ENCODE measurements around the gene ADAMTS17.

The ADAMTS17 gene

GRCh38 chr15:100032358-100033085, 309.3 kb downstream of the ADAMTS17 start:
- Histone ChIP-seq H3K27me3 (ENCODE audit: insufficient read depth, low read length) (no peaks in the 10 kb centered on the region), H3K27ac (ENCODE audit: low read length) (no peak overlapping the region), H3K4me3 (ENCODE audit: low read length) (no peak overlapping the region), H3K4me1 (ENCODE audit: insufficient read depth, low read length) (no peaks in the 10 kb centered on the region), H3K9me3 (ENCODE audit: insufficient read depth, low read depth, low read length) (no peaks in the 10 kb centered on the region; the same call in 1 of the 2 replicates), H3K36me3 (ENCODE audit: insufficient read depth, low read depth, low read length) (no peaks in the 10 kb centered on the region), H3K9ac (ENCODE audit: low read depth, low read length) (no peak overlapping the region)

GRCh38 chr15:100031665-100032357, 310.0 kb downstream of the ADAMTS17 start:
- no peak overlapping the region for H3K27ac ChIP-seq (ENCODE audit: low read length)
- H3K36me3 ChIP-seq (ENCODE audit: insufficient read depth, low read depth, low read length): no peaks in the 10 kb centered on the region
- H3K27me3 ChIP-seq (ENCODE audit: insufficient read depth, low read length): no peaks in the 10 kb centered on the region
- H3K4me1 ChIP-seq (ENCODE audit: insufficient read depth, low read length): no peaks in the 10 kb centered on the region
- H3K9me3 ChIP-seq (ENCODE audit: insufficient read depth, low read depth, low read length): peaks cover 3% of the 10 kb centered on the region
- no peak overlapping the region for H3K9ac ChIP-seq (ENCODE audit: low read depth, low read length)
- H3K4me3 ChIP-seq (ENCODE audit: low read length): no peak overlapping the region

- Histone ChIP-seq H3K27ac (ENCODE audit: low read length) (no peak overlapping the region), H3K4me3 (ENCODE audit: low read length) (no peak overlapping the region), H3K4me1 (ENCODE audit: insufficient read depth, low read length) (no peaks in the 10 kb centered on the region)
Observed at GRCh38 chr15:100030586-100031229, 311.1 kb downstream of the ADAMTS17 start.

GRCh38 chr15:100029868-100030479, 311.8 kb downstream of the ADAMTS17 start:
- Histone ChIP-seq H3K4me1 (ENCODE audit: insufficient read depth, low read length) (no peaks in the 10 kb centered on the region), H3K27me3 (ENCODE audit: insufficient read depth, low read length) (no peaks in the 10 kb centered on the region), H3K9me3 (ENCODE audit: insufficient read depth, low read depth, low read length) (peaks cover 9% of the 10 kb centered on the region), H3K36me3 (ENCODE audit: insufficient read depth, low read depth, low read length) (no peaks in the 10 kb centered on the region), H3K4me3 (ENCODE audit: low read length) (no peak overlapping the region), H3K27ac (ENCODE audit: low read length) (no peak overlapping the region), H3K9ac (ENCODE audit: low read depth, low read length) (no peak overlapping the region)

More at GRCh38 chr15:100030586-100031229, 311.1 kb downstream of the ADAMTS17 start:
- Histone ChIP-seq H3K9ac (ENCODE audit: low read depth, low read length) (no peak overlapping the region), H3K9me3 (ENCODE audit: insufficient read depth, low read depth, low read length) (peaks cover 9% of the 10 kb centered on the region), H3K27me3 (ENCODE audit: insufficient read depth, low read length) (no peaks in the 10 kb centered on the region), H3K36me3 (ENCODE audit: insufficient read depth, low read depth, low read length) (no peaks in the 10 kb centered on the region)

GRCh38 chr15:100029045-100029444, 312.7 kb downstream of the ADAMTS17 start:
- no peaks in the 10 kb centered on the region for H3K36me3 ChIP-seq (ENCODE audit: insufficient read depth, low read depth, low read length)
- peaks cover 9% of the 10 kb centered on the region for H3K9me3 ChIP-seq (ENCODE audit: insufficient read depth, low read depth, low read length)
- no peak overlapping the region for H3K9ac ChIP-seq (ENCODE audit: low read depth, low read length)
- no peaks in the 10 kb centered on the region for H3K27me3 ChIP-seq (ENCODE audit: insufficient read depth, low read length)
- no peak overlapping the region for H3K27ac ChIP-seq (ENCODE audit: low read length)
- no peak overlapping the region for H3K4me3 ChIP-seq (ENCODE audit: low read length)
- H3K4me1 ChIP-seq (ENCODE audit: insufficient read depth, low read length): no peaks in the 10 kb centered on the region

- no peaks in the 10 kb centered on the region for H3K27me3 ChIP-seq (ENCODE audit: insufficient read depth, low read length)
- peaks cover 9% of the 10 kb centered on the region for H3K9me3 ChIP-seq (ENCODE audit: insufficient read depth, low read depth, low read length)
- H3K27ac ChIP-seq (ENCODE audit: low read length): no peak overlapping the region
- H3K36me3 ChIP-seq (ENCODE audit: insufficient read depth, low read depth, low read length): no peaks in the 10 kb centered on the region
- no peaks in the 10 kb centered on the region for H3K4me1 ChIP-seq (ENCODE audit: insufficient read depth, low read length)
- H3K9ac ChIP-seq (ENCODE audit: low read depth, low read length): no peak overlapping the region
- H3K4me3 ChIP-seq (ENCODE audit: low read length): no peak overlapping the region
Observed at GRCh38 chr15:100026041-100026440, 315.7 kb downstream of the ADAMTS17 start.

- Histone ChIP-seq H3K27ac (ENCODE audit: low read length) (no peak overlapping the region), H3K36me3 (ENCODE audit: insufficient read depth, low read depth, low read length) (no peaks in the 10 kb centered on the region), H3K9me3 (ENCODE audit: insufficient read depth, low read depth, low read length) (peaks cover 9% of the 10 kb centered on the region), H3K27me3 (ENCODE audit: insufficient read depth, low read length) (no peaks in the 10 kb centered on the region), H3K4me1 (ENCODE audit: insufficient read depth, low read length) (peaks cover 9% of the 10 kb centered on the region), H3K4me3 (ENCODE audit: low read length) (no peak overlapping the region), H3K9ac (ENCODE audit: low read depth, low read length) (no peak overlapping the region)
Observed at GRCh38 chr15:100022806-100023205, 319.0 kb downstream of the ADAMTS17 start.

GRCh38 chr15:100022391-100022790, 319.4 kb downstream of the ADAMTS17 start:
- no peaks in the 10 kb centered on the region for H3K36me3 ChIP-seq (ENCODE audit: insufficient read depth, low read depth, low read length)
- peaks cover 9% of the 10 kb centered on the region for H3K4me1 ChIP-seq (ENCODE audit: insufficient read depth, low read length)
- no peak overlapping the region for H3K4me3 ChIP-seq (ENCODE audit: low read length)

GRCh38 chr15:100021653-100022052, 320.1 kb downstream of the ADAMTS17 start:
- no peaks in the 10 kb centered on the region for H3K27me3 ChIP-seq (ENCODE audit: insufficient read depth, low read length)
- peaks cover 5% of the 10 kb centered on the region; the same call in 1 of the 2 replicates for H3K9me3 ChIP-seq (ENCODE audit: insufficient read depth, low read depth, low read length)
- H3K9ac ChIP-seq (ENCODE audit: low read depth, low read length): no peak overlapping the region
- no peak overlapping the region for H3K27ac ChIP-seq (ENCODE audit: low read length)
- no peaks in the 10 kb centered on the region for H3K36me3 ChIP-seq (ENCODE audit: insufficient read depth, low read depth, low read length)
- H3K4me1 ChIP-seq (ENCODE audit: insufficient read depth, low read length): peaks cover 9% of the 10 kb centered on the region
- H3K4me3 ChIP-seq (ENCODE audit: low read length): no peak overlapping the region

More at GRCh38 chr15:100022391-100022790, 319.4 kb downstream of the ADAMTS17 start:
- Histone ChIP-seq H3K27ac (ENCODE audit: low read length) (no peak overlapping the region), H3K9me3 (ENCODE audit: insufficient read depth, low read depth, low read length) (peaks cover 9% of the 10 kb centered on the region), H3K27me3 (ENCODE audit: insufficient read depth, low read length) (no peaks in the 10 kb centered on the region), H3K9ac (ENCODE audit: low read depth, low read length) (no peak overlapping the region)

- H3K4me1 ChIP-seq (ENCODE audit: insufficient read depth, low read length): peaks cover 9% of the 10 kb centered on the region
- no peaks in the 10 kb centered on the region for H3K27me3 ChIP-seq (ENCODE audit: insufficient read depth, low read length)
- H3K9ac ChIP-seq (ENCODE audit: low read depth, low read length): no peak overlapping the region
- no peaks in the 10 kb centered on the region; the same call in 1 of the 2 replicates for H3K9me3 ChIP-seq (ENCODE audit: insufficient read depth, low read depth, low read length)
- no peaks in the 10 kb centered on the region for H3K36me3 ChIP-seq (ENCODE audit: insufficient read depth, low read depth, low read length)
- no peak overlapping the region for H3K4me3 ChIP-seq (ENCODE audit: low read length)
- no peak overlapping the region for H3K27ac ChIP-seq (ENCODE audit: low read length)
Observed at GRCh38 chr15:100020614-100021013, 321.2 kb downstream of the ADAMTS17 start.

GRCh38 chr15:100020189-100020588, 321.6 kb downstream of the ADAMTS17 start:
- Histone ChIP-seq H3K27me3 (ENCODE audit: insufficient read depth, low read length) (no peaks in the 10 kb centered on the region), H3K36me3 (ENCODE audit: insufficient read depth, low read depth, low read length) (no peaks in the 10 kb centered on the region), H3K4me3 (ENCODE audit: low read length) (no peak overlapping the region), H3K4me1 (ENCODE audit: insufficient read depth, low read length) (peaks cover 9% of the 10 kb centered on the region), H3K9me3 (ENCODE audit: insufficient read depth, low read depth, low read length) (no peaks in the 10 kb centered on the region; the same call in 1 of the 2 replicates), H3K9ac (ENCODE audit: low read depth, low read length) (no peak overlapping the region), H3K27ac (ENCODE audit: low read length) (no peak overlapping the region)
